Measurements from ENCODE around the gene KIF21B. TPM values are rescaled to one million over a fixed set of nuclear protein-coding genes. Genes with fewer than 3 reads are reported as not detected.

KIF21B gene
- total and polyA plus RNA-seq, 2 experiments from 2014 or later = 4.6 to 34.3 TPM

DNA sequence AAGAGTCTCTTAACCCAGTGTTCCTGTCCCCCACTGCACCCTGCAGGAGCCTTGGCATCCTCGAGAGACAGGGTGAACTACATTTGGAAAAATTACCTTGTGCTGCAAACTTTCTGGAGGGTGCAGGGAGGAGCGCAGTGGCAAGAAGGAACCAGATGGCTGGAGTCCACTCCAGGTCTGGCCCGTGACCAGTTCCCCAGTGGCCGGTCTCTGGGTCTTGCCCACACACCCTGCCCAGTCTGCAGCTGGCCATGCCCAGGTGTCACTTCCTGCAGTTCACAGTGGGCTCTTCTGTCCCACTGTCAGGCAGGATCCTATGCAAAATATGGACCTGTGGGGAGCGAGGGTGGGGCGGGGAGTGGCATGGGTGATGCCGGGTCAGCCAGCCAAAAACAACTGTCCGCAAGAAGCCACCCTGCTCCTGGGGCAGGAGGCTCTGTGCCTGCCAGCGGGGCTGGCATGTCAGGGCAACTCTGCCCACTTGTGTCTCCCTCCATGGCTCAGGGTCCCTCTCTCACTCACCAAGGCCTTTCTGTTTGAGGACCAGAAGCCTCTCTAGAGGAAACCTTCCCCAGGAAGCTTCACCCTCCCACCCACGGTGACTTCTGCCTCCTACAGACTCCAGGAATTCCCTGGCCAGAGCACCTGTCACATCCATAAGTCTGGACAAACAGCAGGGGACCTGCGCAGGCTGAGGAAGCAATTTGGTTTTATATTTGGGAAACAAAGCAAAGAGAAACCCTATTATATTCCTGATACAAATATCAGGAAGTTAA lies 55.6 kb downstream of the KIF21B start:
- Histone ChIP-seq H3K79me2 (replicated peaks; ENCODE audit: insufficient read depth) (no peaks in the 10 kb centered on the region), H3K4me2 (no peak overlapping the region), H3K36me3 (ENCODE audit: insufficient read depth) (no peaks in the 10 kb centered on the region), H2AFZ (no peak overlapping the region), H3K4me1 (ENCODE audit: insufficient read depth) (no peaks in the 10 kb centered on the region), H3K27ac (ENCODE audit: low read depth) (no peak overlapping the region), H3K4me3 (no peak overlapping the region), H3F3A (replicated peaks; ENCODE audit: low read depth) (no peaks in the 10 kb centered on the region), H4K20me1 (replicated peaks; ENCODE audit: insufficient read depth) (no peaks in the 10 kb centered on the region), H3K9me2 (ENCODE audit: insufficient read depth) (no peaks in the 10 kb centered on the region), H3K27me3 (ENCODE audit: insufficient read depth) (no peaks in the 10 kb centered on the region)
- TF ChIP-seq NANOG (IDR thresholded peaks at IDR 0.05; ENCODE audit: borderline replicate concordance) (no peak), JUNB (IDR thresholded peaks at IDR 0.05; ENCODE audit: unreplicated experiment) (no peak), ZNF331 (CRISPR knock-in tag; IDR thresholded peaks at IDR 0.05; ENCODE audit: low read depth) (no peak), CTCF (conservative IDR thresholded peaks at IDR 0.05; ENCODE audit: low read depth in 2 of 2) (no peak), ZNF114 (CRISPR knock-in tag; IDR thresholded peaks at IDR 0.05) (no peak), EZH2phosphoT487 (IDR thresholded peaks at IDR 0.05; ENCODE audit: unreplicated experiment) (no peak), STAT1 (IDR thresholded peaks at IDR 0.05; ENCODE audit: unreplicated experiment) (no peak), POLR2AphosphoS5 (IDR thresholded peaks at IDR 0.05; ENCODE audit: low read depth) (no peak), ZNF462 (CRISPR knock-in tag; IDR thresholded peaks at IDR 0.05) (no peak)
- TF ChIP-seq, protein P1, sequence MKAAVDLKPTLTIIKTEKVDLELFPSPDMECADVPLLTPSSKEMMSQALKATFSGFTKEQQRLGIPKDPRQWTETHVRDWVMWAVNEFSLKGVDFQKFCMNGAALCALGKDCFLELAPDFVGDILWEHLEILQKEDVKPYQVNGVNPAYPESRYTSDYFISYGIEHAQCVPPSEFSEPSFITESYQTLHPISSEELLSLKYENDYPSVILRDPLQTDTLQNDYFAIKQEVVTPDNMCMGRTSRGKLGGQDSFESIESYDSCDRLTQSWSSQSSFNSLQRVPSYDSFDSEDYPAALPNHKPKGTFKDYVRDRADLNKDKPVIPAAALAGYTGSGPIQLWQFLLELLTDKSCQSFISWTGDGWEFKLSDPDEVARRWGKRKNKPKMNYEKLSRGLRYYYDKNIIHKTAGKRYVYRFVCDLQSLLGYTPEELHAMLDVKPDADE (IDR thresholded peaks at IDR 0.05) = no peak
- Mint-ChIP-seq H3K9me3 (no peaks in the 10 kb centered on the region; the same call in 2 of the 3 replicates), H3K27ac (no peak overlapping the region), H3K27me3 (ENCODE audit: insufficient read depth, low read depth, poor library complexity) (peaks cover 2% of the 10 kb centered on the region), H3K36me3 (ENCODE audit: low read depth) (peaks cover 3% of the 10 kb centered on the region; the same call in 2 of the 3 replicates), H3K4me1 (peaks cover 7% of the 10 kb centered on the region; the same call in 2 of the 3 replicates), H3K4me3 (no peak overlapping the region)
- no peak for ATAC-seq
- no peak for DNase-seq (ENCODE audit: low spot score)

Data from GM23338 (cell line).